OCI-LY7 (cell line): ENCODE measurements around the gene SUSD3.

Source experiments
- EZH2phosphoT487 ChIP-seq: fragments of 200-600 bp; sonication (generic); IDR thresholded peaks from 2 replicates; pipeline ENCODE4 v1.6.1; 2018; ENCODE audit warnings: low read depth, borderline replicate concordance, mild to moderate bottlenecking, mixed run types, antibody characterized with exemption, low read length, moderate library complexity, mixed read lengths
- TF ChIP-seq, protein P1 (sequence below): fragments of 200-600 bp; sonication (generic); conservative IDR thresholded peaks from 2 replicates; pipeline ENCODE4 v1.5.1; 2014; ENCODE audit warnings: mild to moderate bottlenecking, antibody characterized with exemption, low read length, moderate library complexity, mixed read lengths

DNA sequence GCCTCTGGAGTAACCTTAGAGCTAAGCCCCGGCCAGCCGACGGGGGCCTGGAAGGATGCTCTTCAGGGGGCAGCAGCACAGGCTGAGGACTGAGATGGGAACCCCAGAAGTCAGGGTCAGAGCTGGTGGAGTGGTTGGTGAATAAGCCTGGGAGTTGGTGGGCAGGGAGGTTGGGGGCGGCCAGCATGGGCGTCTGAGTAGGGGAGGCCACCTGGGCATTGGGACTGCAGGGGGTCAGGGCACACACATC lies 61.1 kb downstream of the SUSD3 start:
- TF ChIP-seq, protein P1, sequence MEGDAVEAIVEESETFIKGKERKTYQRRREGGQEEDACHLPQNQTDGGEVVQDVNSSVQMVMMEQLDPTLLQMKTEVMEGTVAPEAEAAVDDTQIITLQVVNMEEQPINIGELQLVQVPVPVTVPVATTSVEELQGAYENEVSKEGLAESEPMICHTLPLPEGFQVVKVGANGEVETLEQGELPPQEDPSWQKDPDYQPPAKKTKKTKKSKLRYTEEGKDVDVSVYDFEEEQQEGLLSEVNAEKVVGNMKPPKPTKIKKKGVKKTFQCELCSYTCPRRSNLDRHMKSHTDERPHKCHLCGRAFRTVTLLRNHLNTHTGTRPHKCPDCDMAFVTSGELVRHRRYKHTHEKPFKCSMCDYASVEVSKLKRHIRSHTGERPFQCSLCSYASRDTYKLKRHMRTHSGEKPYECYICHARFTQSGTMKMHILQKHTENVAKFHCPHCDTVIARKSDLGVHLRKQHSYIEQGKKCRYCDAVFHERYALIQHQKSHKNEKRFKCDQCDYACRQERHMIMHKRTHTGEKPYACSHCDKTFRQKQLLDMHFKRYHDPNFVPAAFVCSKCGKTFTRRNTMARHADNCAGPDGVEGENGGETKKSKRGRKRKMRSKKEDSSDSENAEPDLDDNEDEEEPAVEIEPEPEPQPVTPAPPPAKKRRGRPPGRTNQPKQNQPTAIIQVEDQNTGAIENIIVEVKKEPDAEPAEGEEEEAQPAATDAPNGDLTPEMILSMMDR, result no peak
- TF ChIP-seq EZH2phosphoT487, result no peak
